Measurements from ENCODE around the gene ZP4.

The ZP4 gene

GRCh38 chr1:237864338-237865244, 26.1 kb downstream of the ZP4 start:
- TF ChIP-seq BHLHE40 (IDR thresholded peaks at IDR 0.05; ENCODE audit: borderline replicate concordance) (no peak), L3MBTL2 (conservative IDR thresholded peaks at IDR 0.05) (peak; percentile 88), ARNT (IDR thresholded peaks at IDR 0.05) (0 out of 2 replicates have a peak, but pooled peaks have one; percentile 47), FOXA1 (IDR thresholded peaks at IDR 0.05) (no peak), CTBP1 (IDR thresholded peaks at IDR 0.05; ENCODE audit: borderline replicate concordance) (no peak), ZNF384 (IDR thresholded peaks at IDR 0.05) (no peak)
- peak; percentile 79 for DNase-seq (ENCODE audit: extremely low spot score)
- ChIA-PET POLR2A (no interaction called here), CTCF (interaction anchor here (0.6 to 3.8 kb wide), 22 partner anchors 9 to 1083 kb away, joined by 3 to 47 read pairs (median 4); no protein-coding TSS in a partner anchor)

- no peak for DNase-seq (ENCODE audit: extremely low spot score)
- TF ChIP-seq SUZ12 (IDR thresholded peaks at IDR 0.05) (no peak), BHLHE40 (IDR thresholded peaks at IDR 0.05; ENCODE audit: borderline replicate concordance) (no peak), ARNT (IDR thresholded peaks at IDR 0.05) (no peak), FOXM1 (IDR thresholded peaks at IDR 0.05; ENCODE audit: borderline replicate concordance) (no peak), NFRKB (IDR thresholded peaks at IDR 0.05) (no peak), ZNF384 (IDR thresholded peaks at IDR 0.05) (no peak), ELF4 (IDR thresholded peaks at IDR 0.05) (no peak), FOXK2 (IDR thresholded peaks at IDR 0.05) (no peak), LEF1 (IDR thresholded peaks at IDR 0.05; ENCODE audit: borderline replicate concordance) (no peak), HDGF (IDR thresholded peaks at IDR 0.05; ENCODE audit: borderline replicate concordance) (no peak), L3MBTL2 (conservative IDR thresholded peaks at IDR 0.05) (no peak)
- ChIA-PET POLR2A (no interaction called here), CTCF (interaction anchor here (1.3 to 3.8 kb wide), 4 partner anchors 11 to 77 kb away, joined by 4 to 47 read pairs (median 20); no protein-coding TSS in a partner anchor)
These were observed 27.5 kb downstream of the ZP4 start for GRCh38 chr1:237863234-237863633.

GRCh38 chr1:237861944-237862343, 28.8 kb downstream of the ZP4 start:
- CTCF ChIA-PET = interaction anchor here (0.7 to 3.8 kb wide), 2 partner anchors 78 to 1793 kb away, joined by 4 to 47 read pairs; no protein-coding TSS in a partner anchor

GRCh38 chr1:237858992-237859391, 31.7 kb downstream of the ZP4 start:
- POLR2A ChIA-PET = no interaction called here
- CTCF ChIA-PET = interaction anchor here (0.7 kb wide), 1 partner anchor 686 kb away, joined by 3 read pairs; no protein-coding TSS in a partner anchor
- no peak for DNase-seq (ENCODE audit: extremely low spot score)
- TF ChIP-seq SP1 (IDR thresholded peaks at IDR 0.05) (no peak), ELF4 (IDR thresholded peaks at IDR 0.05) (no peak), TARDBP (IDR thresholded peaks at IDR 0.05) (no peak), L3MBTL2 (conservative IDR thresholded peaks at IDR 0.05) (no peak), CTBP1 (IDR thresholded peaks at IDR 0.05; ENCODE audit: borderline replicate concordance) (no peak), NFRKB (IDR thresholded peaks at IDR 0.05) (no peak), LEF1 (IDR thresholded peaks at IDR 0.05; ENCODE audit: borderline replicate concordance) (no peak), FOXM1 (IDR thresholded peaks at IDR 0.05; ENCODE audit: borderline replicate concordance) (no peak), FOXA1 (IDR thresholded peaks at IDR 0.05) (no peak), HDGF (IDR thresholded peaks at IDR 0.05; ENCODE audit: borderline replicate concordance) (no peak), ZNF384 (IDR thresholded peaks at IDR 0.05) (no peak), FOXK2 (IDR thresholded peaks at IDR 0.05) (no peak), PKNOX1 (IDR thresholded peaks at IDR 0.05) (no peak), ARNT (IDR thresholded peaks at IDR 0.05) (no peak), BHLHE40 (IDR thresholded peaks at IDR 0.05; ENCODE audit: borderline replicate concordance) (no peak), SUZ12 (IDR thresholded peaks at IDR 0.05) (no peak)

More at GRCh38 chr1:237861944-237862343, 28.8 kb downstream of the ZP4 start:
- DNase-seq (ENCODE audit: extremely low spot score) = no peak
- TF ChIP-seq FOXK2 (IDR thresholded peaks at IDR 0.05) = no peak
- no peak for TF ChIP-seq SUZ12 (IDR thresholded peaks at IDR 0.05)
- TF ChIP-seq SP1 (IDR thresholded peaks at IDR 0.05) = no peak
- no peak for TF ChIP-seq L3MBTL2 (conservative IDR thresholded peaks at IDR 0.05)
- no peak for TF ChIP-seq FOXM1 (IDR thresholded peaks at IDR 0.05; ENCODE audit: borderline replicate concordance)
- TF ChIP-seq ELF4 (IDR thresholded peaks at IDR 0.05) = no peak
- no peak for TF ChIP-seq LEF1 (IDR thresholded peaks at IDR 0.05; ENCODE audit: borderline replicate concordance)
- TF ChIP-seq PKNOX1 (IDR thresholded peaks at IDR 0.05) = no peak
- TF ChIP-seq FOXA1 (IDR thresholded peaks at IDR 0.05) = no peak
- TF ChIP-seq ZNF384 (IDR thresholded peaks at IDR 0.05) = no peak
- no peak for TF ChIP-seq CTBP1 (IDR thresholded peaks at IDR 0.05; ENCODE audit: borderline replicate concordance)
- no peak for TF ChIP-seq HDGF (IDR thresholded peaks at IDR 0.05; ENCODE audit: borderline replicate concordance)
- TF ChIP-seq ARNT (IDR thresholded peaks at IDR 0.05) = no peak
- TF ChIP-seq TARDBP (IDR thresholded peaks at IDR 0.05) = no peak
- TF ChIP-seq BHLHE40 (IDR thresholded peaks at IDR 0.05; ENCODE audit: borderline replicate concordance) = no peak
- TF ChIP-seq NFRKB (IDR thresholded peaks at IDR 0.05) = no peak
- POLR2A ChIA-PET = no interaction called here

GRCh38 chr1:237857455-237857854, 33.3 kb downstream of the ZP4 start:
- ChIA-PET CTCF (no interaction called here), POLR2A (no interaction called here)
- DNase-seq (ENCODE audit: extremely low spot score) = no peak
- TF ChIP-seq SUZ12 (IDR thresholded peaks at IDR 0.05) (no peak), SP1 (IDR thresholded peaks at IDR 0.05) (no peak), ELF4 (IDR thresholded peaks at IDR 0.05) (no peak), PKNOX1 (IDR thresholded peaks at IDR 0.05) (no peak), L3MBTL2 (conservative IDR thresholded peaks at IDR 0.05) (no peak), ZNF384 (IDR thresholded peaks at IDR 0.05) (no peak), HDGF (IDR thresholded peaks at IDR 0.05; ENCODE audit: borderline replicate concordance) (no peak), FOXA1 (IDR thresholded peaks at IDR 0.05) (no peak), BHLHE40 (IDR thresholded peaks at IDR 0.05; ENCODE audit: borderline replicate concordance) (no peak), FOXM1 (IDR thresholded peaks at IDR 0.05; ENCODE audit: borderline replicate concordance) (no peak), NFRKB (IDR thresholded peaks at IDR 0.05) (no peak), TARDBP (IDR thresholded peaks at IDR 0.05) (no peak), FOXK2 (IDR thresholded peaks at IDR 0.05) (no peak), CTBP1 (IDR thresholded peaks at IDR 0.05; ENCODE audit: borderline replicate concordance) (no peak), LEF1 (IDR thresholded peaks at IDR 0.05; ENCODE audit: borderline replicate concordance) (no peak), ARNT (IDR thresholded peaks at IDR 0.05) (no peak)

Data from HEK293T (cell line).